GM18858 (cell line): Measurements from ENCODE around the gene NKX6-2.
"Not testable (repeated sequence)": the region's sequence is repeated elsewhere in the genome, so short reads cannot be mapped to it uniquely, and the experiment has no call there.

Experiments used
- ATAC-seq: cut with Tn5 transposase; IDR thresholded peaks from one replicate; pipeline ENCODE4 v1.9.1; 2021; ENCODE audit not compliant: unreplicated experiment

NKX6-2 gene

DNA sequence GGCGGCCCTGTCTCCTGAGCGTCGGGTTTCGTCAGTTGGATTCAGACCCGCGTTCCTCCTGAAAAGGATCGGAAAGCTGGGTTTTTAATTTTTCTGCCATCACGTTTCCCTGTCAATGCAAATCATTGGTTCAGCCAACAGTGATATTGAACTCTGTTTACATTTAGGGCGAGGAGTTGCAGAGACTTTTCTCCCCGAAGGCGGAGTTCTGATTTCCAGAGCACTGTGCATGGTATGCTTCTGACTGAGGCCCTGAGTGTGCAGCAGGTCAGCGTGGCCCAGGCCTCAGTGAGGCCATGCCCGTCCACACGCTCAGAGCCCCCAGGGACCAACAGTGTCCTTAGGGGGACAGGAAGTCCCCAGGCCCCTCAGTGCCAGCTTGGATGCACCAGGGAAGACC lies 27.1 kb downstream of the NKX6-2 start:
- ATAC-seq: no peak

DNA sequence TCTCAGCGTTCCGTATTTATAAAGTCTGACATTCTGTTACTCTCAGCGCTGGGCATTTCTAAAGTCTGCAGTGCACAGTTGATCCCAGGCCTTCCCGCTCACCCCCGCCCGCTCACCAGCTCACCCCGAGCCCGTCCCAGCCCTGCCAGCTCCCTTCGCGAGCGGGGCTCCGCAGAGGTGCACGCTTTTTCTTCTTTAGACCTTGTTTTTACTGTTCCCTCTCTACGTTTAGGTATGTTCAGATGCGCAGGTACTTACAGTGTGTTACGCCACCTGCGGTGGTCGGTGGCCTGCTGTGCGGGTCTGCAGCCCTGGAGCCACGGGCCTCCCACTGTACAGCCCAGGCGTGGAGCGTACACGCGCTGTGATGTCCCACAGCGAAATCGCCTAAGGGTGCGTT lies 28.8 kb downstream of the NKX6-2 start:
- no peak for ATAC-seq

GRCh38 chr10:132756591-132756990 lies 29.4 kb downstream of the NKX6-2 start:
- no peak for ATAC-seq

DNA sequence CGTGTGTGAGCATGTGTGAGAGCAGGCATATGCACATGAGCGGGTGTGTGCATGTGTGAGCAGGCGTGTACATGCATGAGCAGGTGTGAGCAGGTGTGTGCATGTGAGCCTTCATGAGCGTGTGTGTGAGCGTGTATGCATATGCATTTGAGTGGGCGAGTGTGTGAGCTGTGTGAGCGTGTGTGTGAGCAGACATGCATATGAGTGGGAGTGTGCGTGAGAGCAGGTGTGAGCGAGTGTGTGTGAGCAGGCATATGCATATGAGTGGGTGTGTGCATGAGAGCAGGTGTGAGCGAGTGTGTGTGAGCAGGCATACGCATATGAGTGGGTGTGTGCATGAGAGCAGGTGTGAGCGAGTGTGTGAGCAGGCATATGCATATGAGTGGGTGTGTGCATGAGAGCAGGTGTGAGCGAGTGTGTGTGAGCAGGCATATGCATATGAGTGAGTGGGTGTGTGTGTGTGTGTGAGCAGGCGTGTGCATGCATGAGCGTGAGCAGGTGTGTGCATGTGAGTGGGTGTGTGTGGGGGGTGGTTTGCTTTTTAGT lies 30.7 kb downstream of the NKX6-2 start:
- no peak for ATAC-seq

GRCh38 chr10:132754071-132754470 lies 31.9 kb downstream of the NKX6-2 start:
- ATAC-seq: no peak

DNA sequence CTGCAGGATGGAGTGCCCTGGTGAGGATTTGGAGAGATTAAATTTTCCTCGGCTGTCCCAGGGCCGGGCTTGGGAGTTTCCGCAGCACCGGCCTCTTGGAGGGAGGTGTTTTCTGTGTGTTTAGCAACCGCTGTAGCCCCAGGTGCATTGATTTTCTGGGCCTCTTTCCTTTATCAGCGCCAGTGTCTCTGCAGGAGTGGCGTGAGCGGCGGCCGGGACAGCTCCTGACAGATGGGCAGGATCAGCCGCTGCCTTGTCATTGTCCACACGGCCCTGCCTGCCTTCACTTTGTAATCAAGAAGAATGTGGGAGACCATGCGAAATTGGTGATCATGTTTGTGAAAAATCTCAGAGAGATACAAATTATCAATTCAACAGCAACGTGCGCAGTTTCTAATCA lies 32.4 kb downstream of the NKX6-2 start:
- no peak for ATAC-seq

GRCh38 chr10:132752961-132753360 lies 33.0 kb downstream of the NKX6-2 start:
- ATAC-seq: no peak

- ATAC-seq: no peak
These were observed 33.6 kb downstream of the NKX6-2 start for GRCh38 chr10:132752378-132752777.

DNA sequence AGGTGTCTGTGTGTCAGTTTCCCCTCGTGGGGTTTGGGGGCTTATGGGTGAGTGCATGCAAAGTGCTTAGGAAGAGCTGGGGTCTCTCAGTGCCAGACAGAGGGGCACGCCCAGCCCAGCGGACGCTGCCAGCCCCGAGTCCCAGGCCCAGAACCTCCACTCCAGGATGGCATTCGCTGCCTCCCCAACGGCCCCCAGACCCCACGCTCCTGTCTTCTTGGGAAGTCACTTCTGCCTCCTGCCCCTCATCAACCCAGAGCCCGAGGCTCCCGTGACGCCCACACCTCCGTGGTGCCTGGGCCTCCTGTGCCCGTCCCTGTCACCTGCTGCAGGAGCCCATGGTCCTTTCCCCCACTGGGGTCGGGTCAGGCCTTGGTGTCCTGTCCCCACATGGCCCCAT lies 35.0 kb downstream of the NKX6-2 start:
- ATAC-seq: no peak

GRCh38 chr10:132749371-132749795 lies 36.6 kb downstream of the NKX6-2 start:
- no peak for ATAC-seq

- ATAC-seq: no peak
These were observed 37.2 kb downstream of the NKX6-2 start for GRCh38 chr10:132748545-132749370.

DNA sequence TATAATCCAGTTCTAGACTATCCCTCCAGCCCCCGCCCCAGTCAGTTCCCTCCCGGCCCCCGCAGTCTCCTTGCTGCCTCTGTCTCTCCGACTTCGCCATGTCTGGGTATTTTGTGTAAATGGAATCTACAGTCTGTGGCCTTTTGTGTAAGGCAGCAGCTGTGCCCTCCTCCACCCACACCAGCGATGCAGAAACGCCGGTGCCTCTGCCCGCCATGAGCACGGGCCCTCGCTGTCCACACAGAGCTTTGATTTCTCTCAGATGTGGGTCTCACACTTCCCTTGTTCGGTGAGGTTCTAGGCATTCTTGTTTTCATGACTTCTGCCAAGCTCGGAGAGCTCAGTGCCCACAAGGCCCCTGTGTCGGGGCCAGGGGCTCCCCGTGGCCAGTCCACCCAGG lies 37.8 kb downstream of the NKX6-2 start:
- ATAC-seq: no peak

- ATAC-seq: no peak
These were observed 38.9 kb downstream of the NKX6-2 start for GRCh38 chr10:132746801-132747625.

DNA sequence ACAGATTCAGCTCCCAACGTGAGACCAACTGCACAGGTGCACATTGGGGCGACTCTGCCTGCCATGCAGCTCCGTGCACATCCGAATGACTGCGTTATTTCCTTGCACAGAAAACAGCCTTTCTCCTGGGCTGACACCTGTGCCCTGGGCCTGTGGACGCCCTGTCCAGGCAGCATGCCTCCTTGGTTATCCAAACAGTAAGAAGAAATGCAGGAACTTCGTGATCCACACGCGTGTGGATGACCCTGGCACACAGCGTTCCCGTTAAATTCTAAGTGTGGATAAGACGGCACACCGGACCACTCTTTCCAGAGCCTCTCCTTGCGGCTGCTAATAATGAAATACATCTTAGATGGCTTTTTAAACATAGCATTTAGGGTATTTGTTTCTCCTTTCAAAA lies 39.6 kb downstream of the NKX6-2 start:
- no peak for ATAC-seq

GRCh38 chr10:132745971-132746370 lies 40.0 kb downstream of the NKX6-2 start:
- no peak for ATAC-seq

- no peak for ATAC-seq
These were observed 40.4 kb downstream of the NKX6-2 start for GRCh38 chr10:132745511-132745910.

DNA sequence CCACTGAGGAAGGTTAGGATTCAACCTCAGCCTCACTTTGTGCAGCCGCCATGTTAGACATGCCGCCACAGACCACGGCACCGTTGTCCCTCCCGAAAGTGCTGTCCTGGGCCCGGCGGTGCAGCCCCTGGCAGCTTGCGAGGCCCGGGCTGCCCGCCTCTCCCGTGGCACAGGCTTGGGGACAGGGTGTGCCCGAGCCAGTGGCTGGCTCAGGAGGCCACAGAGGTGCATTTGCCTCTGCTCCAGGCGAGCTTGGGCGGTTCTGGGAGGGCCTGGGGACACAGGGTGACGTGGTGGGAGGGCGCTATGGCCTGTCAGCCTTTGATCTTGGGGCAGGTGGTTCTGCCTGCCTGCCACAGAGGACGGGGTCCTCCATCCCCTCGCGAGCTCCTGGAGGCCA lies 41.1 kb downstream of the NKX6-2 start:
- no peak for ATAC-seq

GRCh38 chr10:132743925-132744490 lies 41.9 kb downstream of the NKX6-2 start:
- no peak for ATAC-seq

DNA sequence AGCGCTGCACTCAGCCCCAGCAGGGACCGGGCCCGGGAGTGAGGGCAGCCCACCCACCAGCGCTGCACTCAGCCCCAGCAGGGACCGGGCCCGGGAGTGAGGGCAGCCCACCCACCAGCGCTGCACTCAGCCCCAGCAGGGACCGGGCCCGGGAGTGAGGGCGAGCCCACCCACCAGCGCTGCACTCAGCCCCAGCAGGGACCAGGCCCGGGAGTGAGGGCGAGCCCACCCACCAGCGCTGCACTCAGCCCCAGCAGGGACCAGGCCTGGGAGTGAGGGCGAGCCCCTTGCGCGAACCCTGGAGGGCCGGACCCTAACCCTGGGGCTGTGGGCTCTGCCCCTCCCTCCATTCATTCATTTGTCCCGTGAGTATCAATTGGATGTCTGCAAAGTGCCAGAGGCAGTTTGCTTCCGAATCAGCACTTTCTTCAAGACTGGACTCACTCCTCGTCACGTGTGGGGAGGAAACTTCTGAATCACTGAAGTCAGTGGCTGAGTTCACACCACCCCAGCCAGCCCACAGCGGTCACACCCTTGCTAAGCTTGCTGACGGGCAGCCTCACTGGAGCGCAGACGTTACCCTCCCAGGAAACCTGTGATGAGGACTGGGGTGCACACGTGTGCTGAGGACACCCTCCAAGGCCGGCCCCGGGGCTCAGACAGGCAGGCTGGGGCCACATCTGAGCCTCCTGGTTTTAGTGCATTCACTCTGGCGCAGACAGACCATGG lies 42.6 kb downstream of the NKX6-2 start:
- not testable (repeated sequence) for ATAC-seq

DNA sequence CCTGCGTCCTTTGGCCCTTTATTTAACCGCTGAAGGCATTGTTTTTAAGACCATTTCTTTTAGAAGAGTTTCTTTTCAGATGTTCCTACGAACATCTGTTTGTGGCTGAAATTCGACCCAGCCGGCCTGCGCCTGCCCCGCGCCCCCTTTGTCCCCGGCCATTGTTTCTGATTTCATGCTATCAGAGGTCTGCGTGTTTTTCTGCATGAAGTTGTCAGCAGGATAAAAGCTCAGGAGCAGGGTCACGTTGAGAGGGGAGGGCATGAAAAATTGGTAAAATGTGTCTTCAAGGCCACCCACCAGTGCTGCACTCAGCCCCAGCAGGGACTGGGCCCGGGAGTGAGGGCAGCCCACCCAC lies 43.1 kb downstream of the NKX6-2 start:
- ATAC-seq: no peak
